Body of pancreas (tissue), 4 donors: ENCODE results near the gene CAMK1D.

ENCODE experiments used
- CTCF ChIP-seq, 7 experiments: fragments of 450-650 bp in 4 of 7; fragments of 200-600 bp in 3 of 7; sonication (generic) in 3 of 7; IDR thresholded peaks; one replicate each; pipeline ENCODE4 v1.5.1; 2016 to 2019; ENCODE audit warnings: antibody characterized with exemption in 7 of 7
- POLR2A ChIP-seq, 3 donors: fragments of 450-650 bp; IDR thresholded peaks; one replicate each; pipeline ENCODE4 v1.6.1; 2016; ENCODE audit warnings: antibody characterized with exemption in 3 of 3, mild to moderate bottlenecking in 2 of 3

- TF ChIP-seq CTCF (IDR thresholded peaks at IDR 0.05) (no peak), POLR2A (IDR thresholded peaks at IDR 0.05) (no peak)
These were observed 479.4 kb downstream of the CAMK1D start for GRCh38 chr10:12828736-12829135.
